22Rv1 (cell line): ENCODE data around the gene TMEM186.

ENCODE experiments used
- ZFX ChIP-seq: fragments of 450-650 bp; IDR thresholded peaks from 2 replicates; pipeline ENCODE4 v1.6.1; 2017; ENCODE audit warnings: antibody characterized with exemption, borderline replicate concordance
- TF ChIP-seq, protein P1 (sequence below): fragments of 450-650 bp; IDR thresholded peaks from 2 replicates; pipeline ENCODE4 v1.5.1; 2017; ENCODE audit warnings: mild to moderate bottlenecking

DNA sequence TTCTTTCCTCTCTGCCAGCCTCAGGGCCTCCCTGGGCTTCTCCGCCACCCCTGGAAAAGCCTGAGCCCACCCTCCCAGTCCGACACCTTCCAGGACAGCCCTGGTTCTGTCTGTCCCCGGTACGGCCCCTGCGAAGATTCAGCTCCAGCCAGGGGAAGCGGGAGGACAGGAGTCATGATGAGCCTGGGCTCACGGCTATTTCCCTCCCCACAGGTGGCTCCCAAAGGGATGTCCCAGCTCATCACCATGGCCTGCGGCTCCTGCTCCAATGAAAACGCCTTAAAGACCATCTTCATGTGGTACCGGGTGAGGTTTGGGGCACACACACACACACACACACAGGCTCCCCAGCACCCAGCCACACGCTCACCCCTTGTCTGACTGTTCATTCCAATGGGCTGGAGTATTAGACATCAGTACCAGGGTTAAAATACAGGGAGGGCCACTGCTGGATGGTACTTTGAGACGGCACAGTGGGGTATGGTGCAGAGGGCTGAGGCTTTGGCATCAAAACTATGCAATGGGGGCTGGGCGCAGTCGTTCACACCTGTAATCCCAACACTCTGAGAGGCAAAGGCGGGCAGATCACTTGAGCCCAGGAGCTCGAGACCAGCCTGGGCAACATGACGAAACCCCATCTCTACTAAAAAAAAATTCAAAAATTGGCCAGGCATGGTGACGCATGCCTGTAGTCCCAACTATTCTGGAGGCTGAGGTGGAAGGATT lies 32.8 kb downstream of the TMEM186 start:
- TF ChIP-seq, protein P1, sequence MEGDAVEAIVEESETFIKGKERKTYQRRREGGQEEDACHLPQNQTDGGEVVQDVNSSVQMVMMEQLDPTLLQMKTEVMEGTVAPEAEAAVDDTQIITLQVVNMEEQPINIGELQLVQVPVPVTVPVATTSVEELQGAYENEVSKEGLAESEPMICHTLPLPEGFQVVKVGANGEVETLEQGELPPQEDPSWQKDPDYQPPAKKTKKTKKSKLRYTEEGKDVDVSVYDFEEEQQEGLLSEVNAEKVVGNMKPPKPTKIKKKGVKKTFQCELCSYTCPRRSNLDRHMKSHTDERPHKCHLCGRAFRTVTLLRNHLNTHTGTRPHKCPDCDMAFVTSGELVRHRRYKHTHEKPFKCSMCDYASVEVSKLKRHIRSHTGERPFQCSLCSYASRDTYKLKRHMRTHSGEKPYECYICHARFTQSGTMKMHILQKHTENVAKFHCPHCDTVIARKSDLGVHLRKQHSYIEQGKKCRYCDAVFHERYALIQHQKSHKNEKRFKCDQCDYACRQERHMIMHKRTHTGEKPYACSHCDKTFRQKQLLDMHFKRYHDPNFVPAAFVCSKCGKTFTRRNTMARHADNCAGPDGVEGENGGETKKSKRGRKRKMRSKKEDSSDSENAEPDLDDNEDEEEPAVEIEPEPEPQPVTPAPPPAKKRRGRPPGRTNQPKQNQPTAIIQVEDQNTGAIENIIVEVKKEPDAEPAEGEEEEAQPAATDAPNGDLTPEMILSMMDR = no peak
- TF ChIP-seq ZFX = no peak
